Endothelial cell of umbilical vein (primary cell): ENCODE data around the gene GRID2.

Experiments
- CTCF ChIP-seq, 2 donors: IDR thresholded peaks; 1 replicate in 1 of 2; 2 replicates in 1 of 2; pipeline ENCODE4 v1.5.1; 2011; ENCODE audit warnings: low read length in 2 of 2, mild to moderate bottlenecking in 2 of 2, moderate library complexity in 2 of 2, control low read depth in 1 of 2, inconsistent platforms in 1 of 2, low read depth in 1 of 2; ENCODE audit not compliant: insufficient read depth in 1 of 2; ENCODE audit errors: extremely low read depth in 1 of 2
- EZH2 ChIP-seq: IDR thresholded peaks from 2 replicates; pipeline ENCODE4 v1.6.1; 2012; ENCODE audit warnings: borderline replicate concordance, low read depth, mild to moderate bottlenecking, moderate library complexity, low read length, inconsistent platforms; ENCODE audit not compliant: severe bottlenecking
- FOS ChIP-seq: IDR thresholded peaks from 2 replicates; pipeline ENCODE4 v1.6.1; 2011; ENCODE audit warnings: mild to moderate bottlenecking, low read length, moderate library complexity, borderline replicate concordance; ENCODE audit not compliant: insufficient read depth
- MAX ChIP-seq: IDR thresholded peaks from 2 replicates; pipeline ENCODE4 v1.6.1; 2011; ENCODE audit not compliant: insufficient read depth, insufficient read length
- MYC ChIP-seq: IDR thresholded peaks from one replicate; pipeline ENCODE4 v1.6.1; 2011; ENCODE audit warnings: mild to moderate bottlenecking, low read depth, low read length
- POLR2A ChIP-seq: IDR thresholded peaks from 2 replicates; pipeline ENCODE4 v1.6.1; 2012; ENCODE audit warnings: low read depth, mild to moderate bottlenecking, control low read depth, low read length
- POLR2AphosphoS5 ChIP-seq: IDR thresholded peaks from 2 replicates; pipeline ENCODE4 v1.6.1; 2012; ENCODE audit warnings: low read depth, mild to moderate bottlenecking, control low read depth, low read length, moderate library complexity; ENCODE audit not compliant: insufficient read depth

GRCh38 chr4:93370256-93370655, 1066.5 kb downstream of the GRID2 start:
- TF ChIP-seq CTCF (IDR thresholded peaks at IDR 0.05; ENCODE audit: extremely low read depth in 1 of 2, insufficient read depth in 1 of 2, low read depth in 1 of 2, low read length in 2 of 2) = no peak
- no peak for TF ChIP-seq FOS
- TF ChIP-seq POLR2A = no peak
- TF ChIP-seq MYC = no peak
- no peak for TF ChIP-seq MAX
- no peak for TF ChIP-seq POLR2AphosphoS5
- TF ChIP-seq EZH2 = no peak
